Fibroblast of peridontal ligament (primary cell): ENCODE results near the gene MAGED1.
A peak's percentile ranks its signal among the peaks of the same experiment; 100 is the strongest.
"Not testable (repeated sequence)": the region's sequence is repeated elsewhere in the genome, so short reads cannot be mapped to it uniquely, and the experiment has no call there.

ENCODE experiments used
- DNase-seq: peaks from one replicate; pipeline ENCODE4 v3.0.0-alpha.2; 2010; ENCODE audit errors: extremely low read depth

Gene MAGED1

GRCh38 chrX:51896626-51897025 lies 3.2 kb downstream of the MAGED1 start:
- no peak for DNase-seq

- no peak for DNase-seq
Measured at GRCh38 chrX:51899741-51900140, 6.3 kb downstream of the MAGED1 start.

GRCh38 chrX:51902510-51903050 lies 9.2 kb downstream of the MAGED1 start:
- DNase-seq, result no peak

GRCh38 chrX:51905152-51905551 lies 11.7 kb downstream of the MAGED1 start:
- not testable (repeated sequence) for DNase-seq

GRCh38 chrX:51905711-51906110 lies 12.3 kb downstream of the MAGED1 start:
- no peak for DNase-seq

GRCh38 chrX:51917604-51918003 lies 24.2 kb downstream of the MAGED1 start:
- no peak for DNase-seq

GRCh38 chrX:51922561-51922960 lies 29.1 kb downstream of the MAGED1 start:
- no peak for DNase-seq

GRCh38 chrX:51931566-51932150 lies 38.2 kb downstream of the MAGED1 start:
- peak; percentile 65 for DNase-seq
